Measurements from ENCODE around the gene KAT7.
"Not testable (repeated sequence)": the region's sequence is repeated elsewhere in the genome, so short reads cannot be mapped to it uniquely, and the experiment has no call there.

KAT7 gene

DNA sequence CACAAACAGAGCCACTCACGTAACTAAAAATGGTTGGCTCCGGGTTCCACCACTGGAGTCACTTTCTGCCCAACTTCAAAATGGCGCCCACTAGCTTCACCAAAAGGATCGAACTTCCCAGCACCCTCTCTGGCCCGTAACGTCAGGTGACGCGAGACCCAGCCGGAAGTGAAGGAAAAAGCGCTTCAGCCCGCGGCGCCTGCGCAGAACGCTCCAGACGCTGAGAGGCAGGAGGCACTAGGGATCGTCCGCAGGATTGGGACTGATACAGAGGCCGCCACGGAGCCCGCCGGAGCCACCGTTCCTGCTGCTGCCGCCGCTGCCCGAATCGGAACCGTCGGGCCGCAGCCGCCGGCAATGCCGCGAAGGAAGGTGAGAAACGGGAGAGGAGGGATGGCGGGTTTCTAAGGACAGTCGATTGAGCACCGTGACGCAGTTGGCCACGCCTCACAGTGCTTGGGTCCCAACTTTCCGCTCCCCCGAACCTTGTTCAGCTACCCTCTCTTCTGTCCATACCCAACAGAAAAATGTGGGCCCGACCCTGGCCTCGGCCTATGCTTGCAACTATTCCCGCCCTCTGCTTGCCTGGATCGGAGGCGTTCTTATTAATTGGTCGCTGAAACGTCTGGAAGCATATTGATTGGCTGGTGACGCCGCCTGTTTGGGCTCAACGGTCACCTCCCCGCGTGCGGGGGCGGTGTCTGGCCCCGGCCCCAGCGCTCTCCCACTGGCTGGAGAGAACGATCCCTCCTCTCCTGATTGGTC, at the start of gene KAT7:
Gene KAT7 (plus strand): TSS at position 204 of the 765 bp plus-strand sequence. CDS start 154 bp downstream, at position 358.
- DNase-seq = peak; percentile 100

DNA sequence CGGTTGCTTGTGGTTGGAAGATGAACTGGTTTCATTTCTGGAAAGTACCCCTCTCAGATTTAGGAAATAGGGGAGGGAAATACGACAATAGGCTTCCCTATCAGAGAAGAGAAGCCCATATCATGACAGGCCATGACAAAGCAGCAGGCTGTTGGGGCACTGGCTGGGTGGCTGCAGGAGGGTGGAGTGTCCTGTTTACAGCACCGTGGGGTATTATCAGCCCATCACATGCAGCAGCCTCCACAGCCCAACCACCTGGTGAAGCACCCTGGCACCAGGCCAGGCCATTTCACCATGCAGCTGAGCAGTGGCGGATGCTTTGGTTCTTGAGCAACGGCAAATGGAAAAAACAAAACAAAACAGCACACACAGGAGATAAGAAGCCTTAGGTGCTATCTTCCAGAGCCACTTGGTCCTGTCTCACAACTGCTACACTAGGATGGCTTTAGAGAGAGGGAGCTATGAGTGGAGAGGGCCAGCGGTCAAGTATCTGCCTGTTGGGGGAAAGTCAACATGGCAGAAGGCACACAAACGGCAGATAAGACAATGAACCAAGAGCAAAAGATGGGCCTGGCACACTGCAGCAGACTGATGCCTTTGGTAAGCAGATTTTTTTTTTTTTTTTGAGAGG, 48.7 kb upstream of the KAT7 start:
- peak; percentile 98 for DNase-seq

DNA sequence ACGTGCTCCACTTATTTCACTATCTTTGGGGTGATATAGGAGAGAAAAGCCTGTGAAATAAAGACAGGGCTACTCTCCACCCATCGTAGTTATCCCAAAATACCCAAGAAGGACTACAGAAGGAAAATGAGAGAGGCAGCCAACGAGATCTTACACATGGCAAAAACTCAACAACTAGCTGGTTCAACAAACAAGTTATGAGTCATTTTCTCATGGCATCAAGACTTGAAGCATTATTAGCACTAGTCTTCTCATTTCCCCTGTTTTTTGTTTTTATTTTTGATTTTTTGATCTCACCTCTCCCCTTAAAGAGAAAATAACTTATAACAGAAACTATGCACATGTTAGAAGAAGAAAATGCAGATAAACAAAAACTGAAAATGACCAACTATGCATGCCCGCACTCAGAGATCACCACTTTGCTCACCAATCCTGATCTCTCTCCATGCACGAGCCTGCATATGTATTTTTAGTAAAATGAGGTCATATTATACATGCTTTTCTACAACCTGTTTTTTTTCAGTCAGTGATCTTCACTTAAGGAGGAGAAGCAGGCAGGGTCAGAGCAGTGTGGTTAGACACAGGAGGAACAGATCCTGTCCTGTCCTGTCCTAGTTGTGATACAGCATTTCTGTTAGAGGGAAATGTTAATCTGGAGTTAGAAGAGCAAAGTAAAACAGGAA, 47.3 kb upstream of the KAT7 start:
- no peak for DNase-seq

DNA sequence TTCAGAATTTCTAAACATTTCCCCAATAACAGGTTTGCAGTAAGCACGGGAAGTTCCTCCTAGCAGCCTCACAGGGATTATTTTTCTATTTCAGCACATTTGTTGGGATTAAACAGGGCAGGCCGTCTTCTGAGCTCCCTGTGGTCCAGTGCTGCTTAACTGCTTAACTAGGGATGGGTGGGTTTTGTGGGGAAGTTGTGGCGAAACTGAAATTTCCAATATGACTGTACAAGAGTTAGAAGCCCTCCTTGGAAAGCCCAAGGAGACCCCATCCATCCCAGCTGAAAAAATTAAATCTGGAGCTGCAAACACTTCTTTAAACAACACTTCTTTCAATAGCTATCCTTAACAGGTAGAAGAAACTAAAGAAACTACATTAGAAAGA, 46.8 kb upstream of the KAT7 start:
- DNase-seq = no peak

DNA sequence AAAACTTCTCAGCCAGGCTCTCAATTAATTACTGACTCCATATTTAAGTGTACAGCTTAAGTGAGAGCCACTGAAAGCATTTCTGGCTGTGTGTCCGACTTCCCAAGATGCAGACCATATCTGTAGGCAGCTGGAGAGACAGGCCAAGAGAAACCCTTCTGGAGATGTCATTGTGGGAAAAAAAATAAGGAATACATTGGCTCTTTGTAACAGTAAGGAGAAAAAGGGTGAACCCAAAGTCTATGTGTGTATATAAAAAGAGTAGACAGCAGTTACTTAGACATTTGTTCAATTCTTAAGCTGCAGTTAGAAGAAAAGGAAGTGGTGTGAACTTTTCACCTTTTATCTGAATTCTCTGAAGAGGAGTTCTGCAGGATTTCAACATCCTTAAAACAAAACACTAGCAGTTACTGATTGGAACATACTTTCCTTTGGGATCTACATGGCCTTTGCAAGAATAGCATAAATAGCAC, 46.3 kb upstream of the KAT7 start:
- no peak for DNase-seq

DNA sequence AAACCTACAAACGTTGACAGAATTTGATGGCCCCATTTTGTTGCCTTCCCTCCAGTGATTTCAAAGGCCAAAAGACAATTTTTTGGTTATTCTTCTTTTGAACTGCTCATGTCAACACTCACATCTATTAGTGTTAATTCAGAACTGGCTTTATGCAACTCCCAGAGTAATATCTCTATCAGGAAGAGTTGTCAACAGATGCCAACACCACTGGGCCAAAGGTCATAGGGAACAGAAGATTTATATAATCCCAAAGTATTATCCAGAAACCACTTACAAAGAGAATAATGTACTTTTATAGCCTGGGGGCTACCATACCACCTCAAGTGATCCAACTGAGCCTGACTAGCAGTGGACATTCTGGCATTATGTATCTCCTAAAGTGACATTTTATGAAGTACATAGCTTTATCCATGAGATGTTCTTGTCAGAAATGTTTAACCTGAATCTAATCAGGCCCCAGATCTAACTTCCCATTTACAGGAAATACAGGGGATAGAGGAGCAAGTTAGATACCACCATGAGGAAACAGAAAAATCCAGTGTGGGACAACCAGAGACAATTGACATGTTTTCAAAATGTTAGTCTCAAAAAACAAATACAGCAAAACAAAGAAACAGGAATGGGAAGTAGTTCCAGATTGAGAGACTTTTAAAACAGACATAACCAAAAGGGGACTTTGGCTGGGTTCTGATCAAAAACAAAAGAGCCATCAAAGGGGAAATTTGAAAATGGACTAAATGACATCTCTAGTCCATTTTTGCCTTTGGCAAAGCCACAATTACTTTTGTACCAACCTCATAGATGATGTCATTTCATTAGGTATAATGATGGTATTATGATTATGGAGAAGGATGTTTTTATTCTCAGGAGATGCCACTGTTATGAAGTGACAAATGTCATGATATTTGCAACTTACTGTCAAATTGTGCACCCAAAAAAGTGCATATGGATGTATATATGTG, 43.0 kb upstream of the KAT7 start:
- DNase-seq = no peak

DNA sequence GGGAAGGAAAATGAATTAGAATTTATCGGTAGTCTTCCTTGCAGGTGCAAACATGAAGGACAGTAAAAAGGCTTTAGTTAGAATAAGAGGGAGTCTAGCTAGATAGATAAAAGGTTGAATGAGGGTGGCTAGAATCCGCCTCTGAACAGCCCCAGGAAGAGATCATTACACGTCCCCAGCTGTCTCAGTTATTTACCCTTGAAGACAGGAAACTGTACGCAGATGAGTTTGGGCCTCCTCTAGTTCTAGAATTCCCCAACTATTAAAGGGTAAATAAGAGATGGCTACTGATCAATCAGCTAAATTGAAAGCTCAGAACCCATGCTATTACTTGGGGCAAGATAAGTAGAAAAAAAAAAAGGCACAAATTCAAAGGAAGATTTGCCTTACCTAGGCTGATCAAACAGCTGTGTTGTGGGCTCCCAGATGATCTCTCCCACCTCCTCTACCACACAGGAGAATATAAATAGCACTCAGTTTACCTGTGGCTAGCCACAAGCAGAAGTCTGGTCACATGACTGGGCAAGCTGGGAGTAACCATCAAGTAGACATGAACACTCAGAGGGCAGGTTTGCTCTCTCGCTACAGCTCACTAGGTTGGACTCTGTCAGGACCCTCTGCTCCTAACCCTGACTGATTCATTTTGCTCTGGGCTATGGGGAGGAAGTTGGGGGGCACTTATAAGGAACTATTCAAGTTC, 41.5 kb upstream of the KAT7 start:
- peak; percentile 77 for DNase-seq

DNA sequence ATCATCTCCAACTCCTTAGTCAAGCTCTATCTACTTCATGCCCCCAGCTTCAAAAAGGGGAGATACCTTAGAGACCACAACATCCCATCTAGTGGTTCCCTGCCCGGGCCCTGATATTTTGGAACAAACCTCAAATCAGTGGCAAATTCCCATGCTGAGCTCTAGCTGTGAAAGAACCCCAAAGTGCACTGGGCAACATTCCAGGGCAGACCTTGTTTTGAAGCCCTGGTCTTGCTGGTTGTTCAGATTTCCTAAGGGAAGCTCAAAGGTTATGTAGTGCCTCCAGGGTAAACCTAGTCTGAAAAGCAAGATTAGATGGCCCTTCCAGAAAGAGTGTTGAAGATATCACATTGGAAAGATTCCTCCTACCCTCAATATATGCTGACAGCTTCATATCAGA, 40.8 kb upstream of the KAT7 start:
- DNase-seq = no peak

DNA sequence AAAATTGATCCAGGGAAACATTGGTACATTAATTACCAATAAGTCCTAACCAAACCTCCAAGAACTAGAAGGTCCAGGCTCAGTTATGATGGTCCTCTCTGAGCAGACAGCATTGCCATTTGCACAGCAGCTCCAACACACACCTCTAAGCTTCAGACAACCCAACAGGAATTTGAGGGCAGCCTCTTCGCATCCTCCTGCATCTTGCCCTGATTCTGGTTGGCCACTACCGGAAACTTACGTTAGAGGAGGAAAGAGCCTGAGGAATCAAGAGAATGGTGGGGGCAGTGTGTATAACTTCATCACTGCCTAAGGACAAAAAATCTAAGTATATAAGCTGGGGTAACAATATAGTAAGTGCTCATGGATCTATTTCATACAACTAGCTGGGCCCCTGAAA, 40.3 kb upstream of the KAT7 start:
- DNase-seq = peak; percentile 62

DNA sequence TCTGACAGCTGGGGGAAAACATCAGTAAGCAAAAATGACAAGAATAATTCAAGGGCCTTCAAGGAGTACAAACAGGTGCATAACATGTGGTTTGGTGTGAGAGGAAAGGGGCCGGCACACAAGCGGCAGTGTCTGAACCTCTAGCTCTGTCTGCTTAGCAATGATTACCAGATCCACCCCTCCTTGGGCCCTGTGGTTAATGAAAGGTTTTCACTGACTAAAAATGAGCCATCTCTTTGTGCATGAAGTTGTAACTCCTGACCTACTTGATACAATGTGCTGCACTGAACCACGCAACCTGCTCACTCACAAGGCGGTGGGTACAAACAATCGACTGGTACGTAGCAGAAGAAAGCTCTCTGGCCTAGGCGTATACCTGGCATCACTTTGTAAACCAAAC, 39.7 kb upstream of the KAT7 start:
- DNase-seq = peak; percentile 80

DNA sequence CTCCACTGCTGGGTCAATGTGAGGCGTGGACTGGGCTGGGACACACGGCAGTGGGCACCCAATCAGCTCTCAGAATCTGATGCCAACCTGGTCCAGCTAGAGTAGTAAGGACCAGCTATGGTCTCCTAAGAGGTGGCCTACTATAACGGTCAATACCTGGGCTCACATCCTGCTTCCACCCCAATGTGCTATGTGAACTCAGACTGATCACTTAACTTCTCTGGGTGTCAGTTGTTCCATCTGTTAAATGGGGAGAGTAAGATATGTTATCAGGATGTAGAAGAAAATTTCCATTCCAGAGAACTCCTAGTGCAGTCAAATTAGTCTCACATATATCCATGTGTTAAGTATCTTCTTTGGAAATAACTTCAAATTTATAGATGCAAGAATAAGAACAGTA, 38.8 kb upstream of the KAT7 start:
- DNase-seq = no peak

DNA sequence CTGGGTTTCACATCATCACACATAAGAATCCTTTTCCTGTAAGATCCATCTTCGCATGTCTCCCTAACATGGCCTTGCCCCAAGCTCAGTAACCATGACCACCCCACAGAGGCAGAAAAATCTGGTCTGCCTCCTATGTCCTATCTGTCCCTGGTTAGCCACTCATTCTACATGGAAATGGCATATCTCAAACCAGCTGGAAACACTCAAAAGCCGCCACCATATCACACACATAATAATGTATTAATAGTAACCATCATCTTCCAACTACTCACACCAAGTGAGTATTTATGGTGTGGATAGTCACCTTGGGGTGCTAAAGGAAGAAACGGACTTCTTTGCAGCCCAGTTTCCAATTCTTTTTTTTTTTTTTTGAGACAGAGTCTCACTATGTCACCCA, 36.0 kb upstream of the KAT7 start:
- no peak for DNase-seq

DNA sequence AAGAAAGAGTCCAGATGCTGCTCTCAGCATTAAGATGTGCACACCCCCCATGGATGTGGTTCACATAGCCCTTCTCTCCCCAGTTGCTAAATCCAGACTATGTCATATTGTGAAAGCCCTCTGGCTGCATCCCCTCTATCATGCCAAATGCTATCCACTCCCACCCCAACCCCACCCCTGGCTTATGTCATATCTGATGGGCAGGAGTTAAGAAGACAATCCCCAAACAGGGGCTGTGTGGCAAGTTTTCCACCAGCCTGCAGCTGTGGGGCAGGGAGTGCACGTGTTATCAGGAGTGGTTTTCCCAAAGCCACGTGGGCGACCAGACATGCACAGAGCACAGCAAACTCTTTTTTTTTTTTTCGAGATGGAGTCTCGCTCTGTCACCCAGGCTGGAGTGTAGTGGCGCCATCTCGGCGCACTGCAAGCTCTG, 34.5 kb upstream of the KAT7 start:
- DNase-seq = no peak

DNA sequence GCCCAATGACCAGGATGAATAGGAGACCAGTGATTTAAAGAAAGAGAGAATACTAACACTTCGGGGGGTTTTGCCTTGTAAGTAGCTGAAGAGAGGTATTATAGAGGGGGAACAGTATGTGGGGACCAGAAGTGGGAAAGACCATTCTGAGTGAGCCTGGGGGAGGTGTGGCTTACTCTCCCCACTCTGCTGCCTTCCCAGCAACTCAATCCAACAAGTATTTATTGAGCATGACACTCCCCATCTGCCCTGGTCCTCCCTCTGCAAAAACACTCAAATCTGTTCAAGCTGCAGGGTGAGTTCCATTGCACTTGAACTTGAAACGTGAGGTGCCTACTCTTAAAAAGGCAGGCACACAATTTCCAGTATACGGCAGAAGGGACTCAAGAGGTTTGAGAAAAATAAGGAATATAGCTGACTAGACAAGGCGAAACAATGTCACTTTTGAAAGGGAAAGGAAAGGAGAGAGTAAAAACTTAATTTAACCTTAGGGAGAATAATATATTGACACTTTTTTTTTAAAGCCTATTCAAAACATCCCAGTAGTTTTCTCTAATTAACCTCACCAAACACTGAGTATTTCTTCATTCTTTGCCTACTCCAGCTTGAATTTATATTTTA, 32.7 kb upstream of the KAT7 start:
- no peak for DNase-seq

DNA sequence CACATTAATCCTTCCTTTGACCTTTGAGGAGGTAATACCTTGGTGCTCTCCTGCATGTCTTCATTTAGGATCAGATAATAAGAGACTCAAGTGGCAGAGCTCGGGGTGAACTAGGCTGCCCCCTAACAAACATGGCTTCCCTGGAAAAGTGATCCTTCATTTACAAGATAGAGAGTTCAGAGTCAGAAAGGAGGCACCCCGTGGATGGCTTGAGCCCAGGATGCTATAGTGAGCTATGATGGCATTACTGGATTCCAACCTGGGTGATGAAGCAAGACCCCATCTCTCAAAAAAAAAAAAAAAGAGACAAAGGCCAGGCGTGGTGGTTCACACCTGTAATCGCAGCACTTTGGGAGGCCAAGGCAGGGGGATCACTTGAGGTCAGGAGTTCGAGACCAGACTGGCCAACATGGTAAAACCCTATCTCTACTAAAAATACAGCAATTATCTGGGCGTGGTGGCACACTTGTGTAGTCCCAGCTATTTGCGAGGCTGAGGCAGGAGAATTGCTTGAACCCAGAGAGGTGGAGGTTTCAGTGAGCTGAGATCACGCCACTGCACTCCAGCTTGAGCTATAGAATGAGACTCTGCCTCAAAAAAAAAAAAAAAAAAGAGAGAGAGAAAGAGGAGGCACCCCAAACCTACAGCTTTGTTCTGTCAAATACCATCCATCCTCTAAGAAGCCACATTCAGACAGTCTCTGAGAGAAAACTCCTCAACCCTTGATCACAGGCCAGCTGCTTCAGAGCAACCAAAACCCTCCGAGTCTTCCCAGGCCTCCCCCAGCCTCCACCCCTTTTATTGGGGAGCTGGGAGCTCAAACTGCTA, 31.9 kb upstream of the KAT7 start:
- no peak for DNase-seq

DNA sequence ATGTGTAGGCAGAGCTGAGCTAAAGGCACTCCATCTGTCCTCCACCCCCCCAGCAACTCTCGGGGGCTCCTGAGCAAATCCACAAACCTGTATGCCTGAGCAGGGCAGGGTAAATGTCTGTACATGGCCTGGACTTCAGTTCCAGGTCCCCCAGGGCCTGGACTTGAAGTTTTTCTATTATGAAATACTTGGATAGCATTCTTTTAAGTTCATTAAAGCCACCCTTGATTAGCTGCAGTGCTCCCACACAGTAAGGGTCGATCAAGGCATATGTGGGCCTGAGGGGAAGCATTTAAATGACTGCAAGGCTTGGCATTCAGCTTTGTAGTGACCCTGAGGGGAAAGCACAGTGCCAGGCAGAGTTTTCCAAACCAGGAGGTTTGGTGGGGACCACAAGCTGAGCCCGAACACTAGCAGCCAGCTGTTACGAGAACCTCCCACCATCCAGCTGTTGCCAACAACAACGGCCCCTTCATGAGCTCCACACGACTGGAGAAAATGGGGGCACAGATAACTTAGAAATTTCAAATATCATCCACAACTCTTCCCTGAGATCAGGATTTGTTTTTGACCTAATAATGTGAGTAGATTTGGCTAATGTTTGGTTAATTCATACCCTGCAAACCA, 31.2 kb upstream of the KAT7 start:
- no peak for DNase-seq

DNA sequence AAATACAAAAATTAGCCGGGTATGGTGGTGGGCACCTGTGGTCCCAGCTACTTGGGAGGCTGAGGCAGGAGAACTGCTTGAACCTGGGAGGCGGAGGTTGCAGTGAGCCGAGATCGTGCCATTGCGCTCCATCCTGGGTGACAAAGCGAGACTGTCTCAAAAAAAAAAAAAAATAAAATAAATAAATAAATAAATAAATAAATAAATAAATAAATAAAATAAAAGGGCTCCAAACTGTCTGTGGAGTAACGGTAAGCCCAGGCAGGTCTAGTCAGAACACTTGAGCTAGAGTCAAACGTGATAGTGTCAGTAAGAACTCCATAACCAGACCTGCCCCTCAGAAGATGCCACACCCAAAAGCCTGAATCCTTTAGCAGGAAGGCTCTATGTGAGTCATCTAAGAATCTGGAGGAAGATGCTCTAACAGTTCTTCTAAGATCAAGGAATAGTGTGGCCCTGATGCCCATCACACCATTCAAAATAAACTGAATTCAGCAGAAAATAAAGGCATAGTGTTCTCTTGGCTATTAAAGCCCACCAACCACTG, 29.9 kb upstream of the KAT7 start:
- DNase-seq = not testable (repeated sequence)

DNA sequence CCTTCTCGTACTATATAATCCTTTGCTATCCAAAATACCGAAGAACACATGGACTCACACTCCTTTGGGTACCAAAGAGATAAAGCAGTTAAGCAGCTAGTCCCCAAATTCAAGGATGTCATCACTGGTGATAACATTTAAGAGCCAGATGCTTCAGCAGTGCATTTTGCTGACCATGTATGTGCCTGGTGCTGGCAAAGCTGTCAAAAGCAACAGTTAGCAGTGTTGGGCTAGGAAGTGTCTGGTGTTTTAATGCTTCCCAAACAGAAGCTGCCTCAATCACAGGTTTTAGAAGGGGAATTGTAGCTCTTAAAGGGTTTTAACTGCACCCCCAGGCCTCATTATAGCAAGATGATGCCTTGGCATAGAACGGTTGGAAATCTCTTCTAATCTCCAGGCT, 29.3 kb upstream of the KAT7 start:
- DNase-seq = no peak

DNA sequence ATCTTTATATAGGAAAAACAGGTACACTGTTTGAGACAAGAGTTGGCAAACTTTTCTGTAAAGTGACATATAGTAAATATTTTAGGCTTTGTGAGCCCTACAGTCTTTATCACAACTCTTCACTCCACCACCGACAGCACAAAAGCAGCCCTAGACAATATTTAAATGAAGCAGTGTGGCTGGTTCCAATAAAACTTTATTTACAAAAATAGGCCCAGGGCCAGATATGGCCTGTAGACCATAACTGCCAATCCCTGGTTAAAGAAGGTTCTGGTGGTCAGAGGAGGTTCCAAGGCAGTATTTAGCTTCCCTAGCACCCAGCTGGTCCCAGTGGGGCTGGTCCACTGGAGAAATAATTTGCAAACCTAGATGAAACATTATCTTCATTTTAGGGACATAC, 28.2 kb upstream of the KAT7 start:
- no peak for DNase-seq

Measured in CD4-positive, alpha-beta T cell treated with Interleukin-17A for 1 hour (primary cell).